Keratinocyte (primary cell): Measurements from ENCODE around the gene PCSK2. TPM values are rescaled to one million over a fixed set of nuclear protein-coding genes. Genes with fewer than 3 reads are reported as not detected.

Source experiments
- DNase-seq: peaks from one replicate; pipeline ENCODE4 v3.0.0-alpha.2; 2011; ENCODE audit warnings: low read depth, missing footprints, low spot score
- FAIRE-seq: peaks from 2 replicates; lab custom pipeline; 2011; peaks lifted over from hg19 to GRCh38; lab: Jason Lieb, UNC
- H2AFZ ChIP-seq: 2 replicates; pipeline ENCODE4 v1.6.0; 2012; ENCODE audit warnings: low read length, control low read depth, inconsistent platforms; ENCODE audit not compliant: control insufficient read depth
- H3K27ac ChIP-seq: 2 replicates; pipeline ENCODE4 v1.5.1; 2011; ENCODE audit warnings: low read length; ENCODE audit not compliant: control insufficient read depth, insufficient read depth
- H3K27me3 ChIP-seq: 3 replicates; pipeline ENCODE4 v1.6.0; 2011; ENCODE audit warnings: low read length; ENCODE audit not compliant: control insufficient read depth, insufficient read depth; ENCODE audit errors: extremely low read depth
- H3K36me3 ChIP-seq, 2 experiments: 2 replicates in 1 of 2; 3 replicates in 1 of 2; pipeline ENCODE4 v1.5.1; 2011; ENCODE audit warnings: low read length in 2 of 2, mild to moderate bottlenecking in 1 of 2; ENCODE audit not compliant: control insufficient read depth in 2 of 2, insufficient read depth in 2 of 2; ENCODE audit errors: extremely low read depth in 1 of 2
- H3K4me1 ChIP-seq: 3 replicates; pipeline ENCODE4 v1.5.1; 2011; ENCODE audit warnings: low read length; ENCODE audit not compliant: control insufficient read depth, insufficient read depth; ENCODE audit errors: extremely low read depth
- H3K4me2 ChIP-seq: 3 replicates; pipeline ENCODE4 v1.6.0; 2011; ENCODE audit warnings: low read depth, low read length; ENCODE audit not compliant: control insufficient read depth, insufficient read depth; ENCODE audit errors: extremely low read depth
- H3K4me3 ChIP-seq, 3 experiments: fragments of 200-600 bp in 1 of 3; sonication (generic) in 1 of 3; 2 replicates in 2 of 3; 3 replicates in 1 of 3; pipeline ENCODE4 v1.5.1; 2011 to 2016; ENCODE audit warnings: low read length in 3 of 3, mild to moderate bottlenecking in 3 of 3, control low read depth in 2 of 3, inconsistent platforms in 1 of 3, low read depth in 1 of 3, mixed read lengths in 1 of 3, mixed run types in 1 of 3, moderate library complexity in 1 of 3; ENCODE audit not compliant: control insufficient read depth in 2 of 3, insufficient read depth in 2 of 3; ENCODE audit errors: extremely low read depth in 1 of 3
- H3K79me2 ChIP-seq: 2 replicates; pipeline ENCODE4 v1.6.0; 2012; ENCODE audit warnings: low read length; ENCODE audit not compliant: control insufficient read depth, insufficient read depth
- H3K9ac ChIP-seq: 3 replicates; pipeline ENCODE4 v1.6.0; 2011; ENCODE audit warnings: low read length; ENCODE audit not compliant: control insufficient read depth, insufficient read depth; ENCODE audit errors: extremely low read depth
- H3K9me1 ChIP-seq: 3 replicates; pipeline ENCODE4 v1.6.0; 2011; ENCODE audit warnings: low read length; ENCODE audit not compliant: control insufficient read depth, insufficient read depth; ENCODE audit errors: extremely low read depth
- H3K9me3 ChIP-seq: 2 replicates; pipeline ENCODE4 v1.5.1; 2012; ENCODE audit warnings: low read depth, low read length; ENCODE audit not compliant: control insufficient read depth
- H4K20me1 ChIP-seq: 3 replicates; pipeline ENCODE4 v1.6.0; 2011; ENCODE audit warnings: low read length; ENCODE audit not compliant: control insufficient read depth, insufficient read depth; ENCODE audit errors: extremely low read depth
- CTCF ChIP-seq, 3 experiments: IDR thresholded peaks in 1 of 3; conservative IDR thresholded peaks in 1 of 3; optimal IDR thresholded peaks in 1 of 3; 2 replicates in 2 of 3; 3 replicates in 1 of 3; pipeline versions ENCODE3 to v1.5.1; 2011; ENCODE audit warnings: low read length in 3 of 3, mild to moderate bottlenecking in 3 of 3, moderate library complexity in 2 of 3, control low read depth in 1 of 3, inconsistent platforms in 1 of 3; ENCODE audit not compliant: insufficient read depth in 2 of 3; ENCODE audit errors: extremely low read depth in 1 of 3
- EZH2 ChIP-seq: IDR thresholded peaks from one replicate; pipeline ENCODE4 v1.6.1; 2012; ENCODE audit warnings: inconsistent platforms, mild to moderate bottlenecking, low read length, moderate library complexity
- dilution Hi-C: fragments of 300-500 bp; cut with MboI; formaldehyde crosslinking; loops from one replicate; pipeline ENCODE4 v1.7.0; 2020; ENCODE audit warnings: low sequenced_read_pairs; ENCODE audit not compliant: extremely low pct_ligation_motif_present
- polyA plus RNA-seq, 5 experiments: library from polyadenylated mRNA; depleted of rRNA in 3 of 5; stranded (reverse) in 3 of 5; stranded (forward) in 1 of 5; unstranded in 1 of 5; fragments of >200 nt; gene quantifications; 1 replicate in 1 of 5; 2 replicates in 3 of 5; 3 replicates in 1 of 5; pipeline versions ENCODE4 v1.2.1 to v1.2.3, GENCODE V29; 2011 to 2012; ENCODE audit warnings: missing spikeins in 2 of 5, low read depth in 1 of 5, low replicate concordance in 1 of 5

Gene PCSK2
- polyA plus RNA-seq, 1 donor (not counting 4 experiments of a cell fraction or from before 2014, with no cell fraction given): not detected

GRCh38 chr20:17179840-17180239 lies 47.0 kb upstream of the PCSK2 start:
- FAIRE-seq (no peak), DNase-seq (no peak)
- no peak overlapping the region for H3K4me3 ChIP-seq
- H3K9me3 ChIP-seq: no peaks in the 10 kb centered on the region
- no peaks in the 10 kb centered on the region for H3K27me3 ChIP-seq
- H2AFZ ChIP-seq: no peak overlapping the region
- H3K4me2 ChIP-seq: no peak overlapping the region
- H3K79me2 ChIP-seq: no peaks in the 10 kb centered on the region
- no peaks in the 10 kb centered on the region for H3K4me1 ChIP-seq
- TF ChIP-seq EZH2 (no peak), CTCF (optimal IDR thresholded peaks at IDR 0.05 in 1 of 3, IDR thresholded peaks at IDR 0.05 in 1 of 3, conservative IDR thresholded peaks at IDR 0.05 in 1 of 3; ENCODE audit: extremely low read depth in 1 of 3, insufficient read depth in 2 of 3, low read length in 3 of 3) (no peak)
- dilution Hi-C loops: loop anchor here (10.0 kb wide), 1 partner anchor 105 kb away; no protein-coding TSS in a partner anchor
- no peak overlapping the region for H3K27ac ChIP-seq
- no peaks in the 10 kb centered on the region for H3K36me3 ChIP-seq
- H3K9ac ChIP-seq: no peak overlapping the region
- no peaks in the 10 kb centered on the region for H4K20me1 ChIP-seq
- no peaks in the 10 kb centered on the region for H3K9me1 ChIP-seq

GRCh38 chr20:17189976-17190695 lies 36.7 kb upstream of the PCSK2 start:
- FAIRE-seq (no peak), DNase-seq (no peak)
- Histone ChIP-seq H3K4me3 (no peak overlapping the region), H3K27ac (no peak overlapping the region), H3K9ac (no peak overlapping the region), H3K9me1 (no peaks in the 10 kb centered on the region), H3K36me3 (no peaks in the 10 kb centered on the region), H4K20me1 (no peaks in the 10 kb centered on the region), H3K9me3 (no peaks in the 10 kb centered on the region), H3K79me2 (no peaks in the 10 kb centered on the region), H3K4me1 (no peaks in the 10 kb centered on the region), H3K27me3 (no peaks in the 10 kb centered on the region), H2AFZ (no peak overlapping the region), H3K4me2 (no peak overlapping the region)
- no peak for TF ChIP-seq EZH2
- TF ChIP-seq CTCF (optimal IDR thresholded peaks at IDR 0.05 in 1 of 3, IDR thresholded peaks at IDR 0.05 in 1 of 3, conservative IDR thresholded peaks at IDR 0.05 in 1 of 3; ENCODE audit: extremely low read depth in 1 of 3, insufficient read depth in 2 of 3, low read length in 3 of 3): no peak
- dilution Hi-C loops: loop anchor here (10.0 kb wide), 1 partner anchor 95 kb away; no protein-coding TSS in a partner anchor
